ENCODE measurements around the gene ERBIN. TPM values are rescaled to one million over a fixed set of nuclear protein-coding genes. Genes with fewer than 3 reads are reported as not detected.

ERBIN gene
- total RNA-seq, 1 experiment from 2014 or later: 118 TPM

GRCh38 chr5:66113160-66113559 is 186.8 kb downstream of the ERBIN start:
- Histone ChIP-seq H3K9me3 (replicated peaks) (no peaks in the 10 kb centered on the region), H3K4me3 (no peak overlapping the region), H3K36me3 (no peaks in the 10 kb centered on the region), H3K27ac (peak overlapping the region; percentile 3; the same call in 1 of the 2 replicates), H3K4me1 (replicated peaks) (no peaks in the 10 kb centered on the region), H3K27me3 (replicated peaks) (no peaks in the 10 kb centered on the region)
- peak; percentile 21 to 52 for DNase-seq (ENCODE audit: low read depth in 1 of 2, low spot score in 2 of 2)

- Histone ChIP-seq H3K27ac (no peak overlapping the region), H3K36me3 (no peaks in the 10 kb centered on the region), H3K4me3 (no peak overlapping the region), H3K9me3 (replicated peaks) (no peaks in the 10 kb centered on the region), H3K27me3 (replicated peaks) (no peaks in the 10 kb centered on the region), H3K4me1 (replicated peaks) (peaks cover 20% of the 10 kb centered on the region)
- DNase-seq (ENCODE audit: low read depth in 1 of 2, low spot score in 2 of 2): no peak
Observed at GRCh38 chr5:66118304-66118703, 191.9 kb downstream of the ERBIN start.

- Histone ChIP-seq H3K27me3 (replicated peaks) (no peaks in the 10 kb centered on the region), H3K27ac (no peak overlapping the region), H3K4me1 (replicated peaks) (peaks cover 20% of the 10 kb centered on the region), H3K9me3 (replicated peaks) (no peaks in the 10 kb centered on the region), H3K36me3 (no peaks in the 10 kb centered on the region), H3K4me3 (no peak overlapping the region)
- DNase-seq (ENCODE audit: low read depth in 1 of 2, low spot score in 2 of 2): peak; percentile 57 to 65
Observed at GRCh38 chr5:66122379-66123034, 196.1 kb downstream of the ERBIN start.

- Histone ChIP-seq H3K27me3 (replicated peaks) (no peaks in the 10 kb centered on the region), H3K9me3 (replicated peaks) (no peaks in the 10 kb centered on the region), H3K27ac (no peak overlapping the region), H3K36me3 (no peaks in the 10 kb centered on the region), H3K4me3 (no peak overlapping the region), H3K4me1 (replicated peaks) (no peaks in the 10 kb centered on the region)
- no peak for DNase-seq (ENCODE audit: low read depth in 1 of 2, low spot score in 2 of 2)
Observed at GRCh38 chr5:66129144-66129543, 202.8 kb downstream of the ERBIN start.

- H3K4me1 ChIP-seq (replicated peaks): no peaks in the 10 kb centered on the region
- H3K36me3 ChIP-seq: no peaks in the 10 kb centered on the region
- no peak for DNase-seq (ENCODE audit: low read depth in 1 of 2, low spot score in 2 of 2)
- no peaks in the 10 kb centered on the region for H3K9me3 ChIP-seq (replicated peaks)
- H3K4me3 ChIP-seq: no peak overlapping the region
- H3K27ac ChIP-seq: no peak overlapping the region
- H3K27me3 ChIP-seq (replicated peaks): no peaks in the 10 kb centered on the region
Observed at GRCh38 chr5:66130493-66130892, 204.1 kb downstream of the ERBIN start.

Other genes starting within 250 kb of the ERBIN start
- gene SGTB, start 204.5 kb upstream of the ERBIN start, total RNA-seq (2014; rRNA removed; shearing (Covaris generic)): 12.2 and 14.3 TPM in 2 replicates
- 27.4 and 32.4 TPM in 2 replicates for gene NLN, start 204.4 kb upstream of the ERBIN start, total RNA-seq (2014; rRNA removed; shearing (Covaris generic))
- 33.7 and 45.0 TPM in 2 replicates for gene SREK1, start 217.7 kb downstream of the ERBIN start, total RNA-seq (2014; rRNA removed; shearing (Covaris generic))

Measured in SJSA1 (cell line).